ENCODE measurements around the gene AP3B1. TPM values are rescaled to one million over a fixed set of nuclear protein-coding genes. Genes with fewer than 3 reads are reported as not detected.
A peak's percentile ranks its signal among the peaks of the same experiment; 100 is the strongest.

Gene AP3B1
- total RNA-seq, 2 donors from 2014 or later: 50.4 to 52.6 TPM

DNA sequence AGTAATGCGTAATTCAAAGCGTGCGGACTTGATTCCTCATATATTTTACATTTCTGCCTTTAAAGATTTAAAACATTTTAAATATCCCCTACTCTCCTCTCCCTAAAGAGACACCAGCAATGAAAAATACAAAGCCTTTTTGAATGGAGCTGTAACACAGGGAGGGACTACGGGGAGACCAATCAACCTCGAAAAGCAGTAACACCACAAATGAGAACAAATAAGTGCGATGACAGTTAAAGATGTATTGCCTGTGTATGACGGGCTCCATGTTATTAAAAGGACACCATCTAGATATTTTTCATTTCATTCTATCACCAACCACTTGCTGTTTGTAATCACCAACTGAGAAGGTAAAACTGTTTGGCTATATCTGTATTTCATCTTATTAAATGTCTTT lies 288.0 kb downstream of the AP3B1 start:
- TF ChIP-seq, protein P1, sequence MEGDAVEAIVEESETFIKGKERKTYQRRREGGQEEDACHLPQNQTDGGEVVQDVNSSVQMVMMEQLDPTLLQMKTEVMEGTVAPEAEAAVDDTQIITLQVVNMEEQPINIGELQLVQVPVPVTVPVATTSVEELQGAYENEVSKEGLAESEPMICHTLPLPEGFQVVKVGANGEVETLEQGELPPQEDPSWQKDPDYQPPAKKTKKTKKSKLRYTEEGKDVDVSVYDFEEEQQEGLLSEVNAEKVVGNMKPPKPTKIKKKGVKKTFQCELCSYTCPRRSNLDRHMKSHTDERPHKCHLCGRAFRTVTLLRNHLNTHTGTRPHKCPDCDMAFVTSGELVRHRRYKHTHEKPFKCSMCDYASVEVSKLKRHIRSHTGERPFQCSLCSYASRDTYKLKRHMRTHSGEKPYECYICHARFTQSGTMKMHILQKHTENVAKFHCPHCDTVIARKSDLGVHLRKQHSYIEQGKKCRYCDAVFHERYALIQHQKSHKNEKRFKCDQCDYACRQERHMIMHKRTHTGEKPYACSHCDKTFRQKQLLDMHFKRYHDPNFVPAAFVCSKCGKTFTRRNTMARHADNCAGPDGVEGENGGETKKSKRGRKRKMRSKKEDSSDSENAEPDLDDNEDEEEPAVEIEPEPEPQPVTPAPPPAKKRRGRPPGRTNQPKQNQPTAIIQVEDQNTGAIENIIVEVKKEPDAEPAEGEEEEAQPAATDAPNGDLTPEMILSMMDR (IDR thresholded peaks at IDR 0.05): no peak
- Histone ChIP-seq H3K4me1 (ENCODE audit: control insufficient read depth in 1 of 2, low read depth in 2 of 2) (peaks cover 0 to 30% of the 10 kb centered on the region in 2 donors), H3K9me3 (no peaks in the 10 kb centered on the region), H3K36me3 (no peaks in the 10 kb centered on the region), H3K4me3 (no peak overlapping the region), H3K27me3 (replicated peaks; ENCODE audit: insufficient read depth) (no peaks in the 10 kb centered on the region), H3K27ac (no peak overlapping the region)
- no peak for DNase-seq (ENCODE audit: low spot score)
- ATAC-seq (ENCODE audit: insufficient number of reproducible peaks, low FRiP score, low read depth): no peak

DNA sequence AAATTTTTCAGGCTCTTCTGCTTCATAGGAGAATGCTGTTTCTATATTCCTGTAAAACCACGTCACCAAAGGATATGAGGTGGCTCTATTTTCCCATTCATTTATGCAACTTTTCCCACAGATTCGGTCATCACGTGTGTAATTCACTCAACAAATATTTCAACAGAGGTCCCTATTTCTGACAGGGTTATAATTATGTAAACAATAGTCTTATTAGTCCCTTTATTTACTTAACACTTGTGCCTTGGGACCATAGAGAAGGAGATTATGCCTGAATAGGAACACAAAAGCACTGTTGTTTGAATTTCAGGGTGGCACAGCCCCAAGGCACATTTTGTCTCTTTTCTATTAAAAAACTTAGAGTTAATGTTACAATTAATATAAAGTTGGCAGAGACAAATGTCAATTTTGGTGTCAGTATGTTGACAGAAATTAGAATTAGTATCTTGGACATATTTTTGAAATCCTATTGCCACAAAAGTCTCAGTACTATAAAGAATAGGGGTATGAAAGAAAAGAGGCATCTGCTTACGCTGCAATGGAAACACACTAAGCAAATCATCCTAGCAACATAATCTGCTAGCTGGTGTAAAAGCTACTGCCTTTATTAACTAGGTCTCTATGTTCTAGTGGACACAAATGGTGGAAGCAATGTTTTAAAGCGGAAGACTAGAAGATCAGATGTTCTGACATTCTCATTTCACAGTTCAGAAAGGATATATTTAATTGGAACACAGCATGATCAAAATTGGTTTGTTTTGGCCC lies 289.3 kb downstream of the AP3B1 start:
- TF ChIP-seq, protein P1 (IDR thresholded peaks at IDR 0.05): no peak
- no peak overlapping the region for H3K4me3 ChIP-seq

DNA sequence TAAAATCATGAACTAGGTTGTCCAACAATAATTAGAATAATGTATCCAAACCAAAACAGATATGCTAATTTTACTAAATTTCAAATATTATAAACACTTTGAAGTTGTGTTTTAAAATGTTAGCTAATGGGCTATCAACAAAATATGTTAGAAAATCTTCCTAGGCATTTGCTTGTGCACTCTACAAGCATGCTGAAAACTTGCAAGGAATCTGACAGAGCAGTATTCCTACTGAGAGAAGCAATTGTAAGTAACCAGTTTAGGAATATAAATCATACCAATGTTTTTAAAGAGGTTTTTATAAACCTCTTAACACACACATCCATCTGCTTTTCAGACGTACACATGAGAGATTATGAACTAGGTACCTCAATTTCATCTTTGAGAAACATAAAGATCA lies 289.9 kb downstream of the AP3B1 start:
- Histone ChIP-seq H3K9me3 (no peaks in the 10 kb centered on the region), H3K27me3 (replicated peaks; ENCODE audit: insufficient read depth) (no peaks in the 10 kb centered on the region), H3K27ac (no peak overlapping the region), H3K4me3 (no peak overlapping the region), H3K36me3 (no peaks in the 10 kb centered on the region), H3K4me1 (ENCODE audit: control insufficient read depth in 1 of 2, low read depth in 2 of 2) (peaks cover 0 to 16% of the 10 kb centered on the region in 2 donors)
- DNase-seq (ENCODE audit: low spot score) (no peak), ATAC-seq (ENCODE audit: insufficient number of reproducible peaks, low FRiP score, low read depth) (no peak)
- TF ChIP-seq, protein P1 (IDR thresholded peaks at IDR 0.05): no peak

More for the DNA sequence above, 289.3 kb downstream of the AP3B1 start:
- Histone ChIP-seq H3K4me1 (ENCODE audit: control insufficient read depth in 1 of 2, low read depth in 2 of 2) (peaks cover 0 to 22% of the 10 kb centered on the region in 2 donors), H3K27me3 (replicated peaks; ENCODE audit: insufficient read depth) (no peaks in the 10 kb centered on the region), H3K36me3 (no peaks in the 10 kb centered on the region), H3K27ac (no peak overlapping the region), H3K9me3 (no peaks in the 10 kb centered on the region)
- peak; percentile 49 for ATAC-seq (ENCODE audit: insufficient number of reproducible peaks, low FRiP score, low read depth)
- no peak for DNase-seq (ENCODE audit: low spot score)

DNA sequence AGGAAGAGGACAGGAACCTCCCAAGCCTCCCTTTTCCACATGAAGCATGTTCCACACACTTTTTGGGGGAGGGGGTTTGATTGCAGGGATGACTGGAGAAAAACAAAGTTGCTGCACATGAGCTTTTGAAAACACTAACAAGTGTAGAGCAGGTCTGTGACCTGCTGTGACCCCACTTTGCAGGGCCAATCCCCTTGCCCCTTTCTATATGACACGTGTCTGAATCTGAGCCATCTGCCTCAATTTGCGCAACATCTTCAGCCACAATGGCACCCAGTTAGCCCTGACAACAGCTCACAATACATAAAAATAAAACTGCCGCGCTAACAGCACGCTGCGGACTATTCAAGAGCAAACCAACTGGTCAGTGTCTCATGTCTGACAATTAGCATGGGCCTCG lies 290.6 kb downstream of the AP3B1 start:
- no peak for DNase-seq (ENCODE audit: low spot score)
- no peak for ATAC-seq (ENCODE audit: insufficient number of reproducible peaks, low FRiP score, low read depth)
- no peaks in the 10 kb centered on the region for H3K36me3 ChIP-seq
- no peaks in the 10 kb centered on the region for H3K27me3 ChIP-seq (replicated peaks; ENCODE audit: insufficient read depth)
- H3K9me3 ChIP-seq: no peaks in the 10 kb centered on the region
- H3K4me1 ChIP-seq (ENCODE audit: control insufficient read depth in 1 of 2, low read depth in 2 of 2): peaks cover 0 to 10% of the 10 kb centered on the region in 2 donors
- TF ChIP-seq, protein P1 (IDR thresholded peaks at IDR 0.05): no peak
- H3K27ac ChIP-seq: no peak overlapping the region
- H3K4me3 ChIP-seq: no peak overlapping the region

DNA sequence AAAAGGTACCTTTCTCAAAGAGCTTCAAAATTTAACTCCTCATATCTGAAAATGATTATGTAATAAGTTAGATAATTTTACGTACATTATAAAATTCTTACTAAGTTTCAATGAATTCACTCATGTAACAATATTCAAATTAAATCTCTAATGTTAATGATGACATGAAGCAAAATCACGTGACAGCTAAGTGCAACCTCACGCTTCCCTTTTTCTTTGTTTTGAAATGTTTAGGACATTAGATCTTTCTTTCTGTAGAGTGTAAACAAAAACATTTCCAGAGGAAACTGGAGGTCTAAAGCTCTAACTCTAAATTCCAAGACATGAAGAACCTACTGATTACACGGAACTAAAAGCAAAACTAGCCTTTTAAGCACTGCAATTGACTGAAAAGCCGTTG lies 291.0 kb downstream of the AP3B1 start:
- H3K4me1 ChIP-seq (ENCODE audit: control insufficient read depth in 1 of 2, low read depth in 2 of 2): peaks cover 0 to 10% of the 10 kb centered on the region in 2 donors
- no peaks in the 10 kb centered on the region for H3K27me3 ChIP-seq (replicated peaks; ENCODE audit: insufficient read depth)
- H3K36me3 ChIP-seq: no peaks in the 10 kb centered on the region
- H3K9me3 ChIP-seq: no peaks in the 10 kb centered on the region
- DNase-seq (ENCODE audit: low spot score): no peak
- TF ChIP-seq, protein P1 (IDR thresholded peaks at IDR 0.05): no peak
- no peak overlapping the region for H3K27ac ChIP-seq
- H3K4me3 ChIP-seq: no peak overlapping the region
- no peak for ATAC-seq (ENCODE audit: insufficient number of reproducible peaks, low FRiP score, low read depth)

Measured in thoracic aorta (tissue), 2 donors.